GM18867 (cell line): ENCODE results near the gene SLC50A1.
"Not testable (repeated sequence)": the region's sequence is repeated elsewhere in the genome, so short reads cannot be mapped to it uniquely, and the experiment has no call there.

ENCODE experiments used
- ATAC-seq: cut with Tn5 transposase; IDR thresholded peaks from one replicate; pipeline ENCODE4 v1.9.1; 2021; ENCODE audit warnings: mild to moderate bottlenecking, moderate library complexity; ENCODE audit not compliant: unreplicated experiment

The SLC50A1 gene

GRCh38 chr1:155116113-155116764 lies 19.4 kb upstream of the SLC50A1 start:
- no peak for ATAC-seq

- no peak for ATAC-seq
Observed at GRCh38 chr1:155117610-155118009, 18.0 kb upstream of the SLC50A1 start.

GRCh38 chr1:155118090-155118489 lies 17.6 kb upstream of the SLC50A1 start:
- ATAC-seq, result not testable (repeated sequence)

GRCh38 chr1:155120253-155120652 lies 15.4 kb upstream of the SLC50A1 start:
- ATAC-seq, result no peak

- no peak for ATAC-seq
Observed at GRCh38 chr1:155121249-155121648, 14.4 kb upstream of the SLC50A1 start.

GRCh38 chr1:155122308-155122707 lies 13.3 kb upstream of the SLC50A1 start:
- no peak for ATAC-seq

- ATAC-seq, result no peak
Observed at GRCh38 chr1:155123801-155124200, 11.9 kb upstream of the SLC50A1 start.

- ATAC-seq, result no peak
Observed at GRCh38 chr1:155124503-155125463, 10.9 kb upstream of the SLC50A1 start.

GRCh38 chr1:155125511-155125945 lies 10.1 kb upstream of the SLC50A1 start:
- ATAC-seq, result no peak

- ATAC-seq, result no peak
Observed at GRCh38 chr1:155125946-155126555, 9.6 kb upstream of the SLC50A1 start.

GRCh38 chr1:155126556-155127104 lies 9.0 kb upstream of the SLC50A1 start:
- ATAC-seq, result no peak

GRCh38 chr1:155127105-155127966 lies 8.3 kb upstream of the SLC50A1 start, which contains the start of gene EFNA1:
EFNA1 (plus strand) TSS chr1:155127876; CDS start chr1:155127978, 102 bp downstream.
- no peak for ATAC-seq

GRCh38 chr1:155127967-155128754 lies 7.5 kb upstream of the SLC50A1 start:
- ATAC-seq, result no peak

- ATAC-seq, result no peak
Observed at GRCh38 chr1:155128755-155129473, 6.7 kb upstream of the SLC50A1 start.

- ATAC-seq, result no peak
Observed at GRCh38 chr1:155130272-155131006, 5.2 kb upstream of the SLC50A1 start.

- ATAC-seq, result no peak
Observed at GRCh38 chr1:155131285-155131684, 4.4 kb upstream of the SLC50A1 start.

- ATAC-seq, result no peak
Observed at GRCh38 chr1:155131856-155132255, 3.8 kb upstream of the SLC50A1 start.

- ATAC-seq, result no peak
Observed at GRCh38 chr1:155133799-155134281, 1.8 kb upstream of the SLC50A1 start.
